ENCODE data around the gene TM4SF20. TPM values are rescaled to one million over a fixed set of nuclear protein-coding genes. Genes with fewer than 3 reads are reported as not detected.
A peak's percentile ranks its signal among the peaks of the same experiment; 100 is the strongest.
"Not testable (repeated sequence)": the region's sequence is repeated elsewhere in the genome, so short reads cannot be mapped to it uniquely, and the experiment has no call there.

The TM4SF20 gene
- total RNA-seq, 1 donor = 1.1 TPM

DNA sequence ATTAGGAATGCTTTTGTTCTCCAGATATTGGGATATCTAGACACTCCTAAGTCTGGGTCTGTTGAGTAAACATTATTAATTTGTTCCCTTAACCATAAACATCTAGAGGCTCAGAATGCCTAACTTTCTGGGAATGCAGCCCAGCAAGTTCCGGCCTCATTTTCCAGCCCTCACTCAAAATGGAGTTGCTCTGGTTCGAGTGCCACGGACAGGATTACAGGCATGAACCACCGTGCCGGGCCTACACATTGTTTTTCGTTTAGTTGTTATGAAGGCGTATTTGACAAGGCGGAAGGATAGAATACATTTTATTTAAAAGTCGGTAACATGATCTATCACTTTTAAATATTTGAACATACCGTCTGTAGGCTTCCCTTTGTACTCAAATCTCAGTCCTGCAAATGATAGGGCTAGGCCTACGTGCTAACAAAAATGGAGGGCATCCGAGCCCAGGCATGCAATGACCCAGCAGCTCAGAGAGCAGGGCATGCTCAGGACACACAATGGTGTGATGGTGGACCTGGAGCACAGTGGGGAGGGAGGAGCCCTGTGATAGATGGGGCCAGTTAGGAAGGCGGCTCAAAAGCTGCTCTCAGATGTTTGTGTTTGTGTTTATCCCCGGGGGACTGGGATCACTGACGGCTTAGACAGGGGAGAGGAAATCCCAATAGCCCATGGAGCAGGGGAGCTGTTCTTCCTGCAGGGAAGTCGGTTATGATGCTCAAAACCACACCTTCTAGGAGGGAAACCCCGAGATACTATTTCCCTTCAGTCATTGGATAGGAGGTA, 11.6 kb upstream of the TM4SF20 start:
- H3K36me3 ChIP-seq (ENCODE audit: insufficient read depth, low read length) = no peaks in the 10 kb centered on the region
- no peak overlapping the region for H3K4me3 ChIP-seq (ENCODE audit: insufficient read depth, low read length)
- H3K27ac ChIP-seq (ENCODE audit: low read depth, low read length) = no peak overlapping the region
- no peaks in the 10 kb centered on the region for H4K20me1 ChIP-seq (ENCODE audit: insufficient read depth, low read length)
- H3K9me3 ChIP-seq (ENCODE audit: low read depth, low read length) = no peaks in the 10 kb centered on the region
- DNase-seq (ENCODE audit: insufficient read length, low spot score, missing footprints) = no peak
- H3K27me3 ChIP-seq (ENCODE audit: insufficient read depth, low read length) = no peaks in the 10 kb centered on the region
- no peak overlapping the region for H3K4me2 ChIP-seq (ENCODE audit: insufficient read depth, low read length)
- peaks cover 8% of the 10 kb centered on the region for H3K4me1 ChIP-seq (ENCODE audit: insufficient read depth, low read length)
- TF ChIP-seq, protein P1, sequence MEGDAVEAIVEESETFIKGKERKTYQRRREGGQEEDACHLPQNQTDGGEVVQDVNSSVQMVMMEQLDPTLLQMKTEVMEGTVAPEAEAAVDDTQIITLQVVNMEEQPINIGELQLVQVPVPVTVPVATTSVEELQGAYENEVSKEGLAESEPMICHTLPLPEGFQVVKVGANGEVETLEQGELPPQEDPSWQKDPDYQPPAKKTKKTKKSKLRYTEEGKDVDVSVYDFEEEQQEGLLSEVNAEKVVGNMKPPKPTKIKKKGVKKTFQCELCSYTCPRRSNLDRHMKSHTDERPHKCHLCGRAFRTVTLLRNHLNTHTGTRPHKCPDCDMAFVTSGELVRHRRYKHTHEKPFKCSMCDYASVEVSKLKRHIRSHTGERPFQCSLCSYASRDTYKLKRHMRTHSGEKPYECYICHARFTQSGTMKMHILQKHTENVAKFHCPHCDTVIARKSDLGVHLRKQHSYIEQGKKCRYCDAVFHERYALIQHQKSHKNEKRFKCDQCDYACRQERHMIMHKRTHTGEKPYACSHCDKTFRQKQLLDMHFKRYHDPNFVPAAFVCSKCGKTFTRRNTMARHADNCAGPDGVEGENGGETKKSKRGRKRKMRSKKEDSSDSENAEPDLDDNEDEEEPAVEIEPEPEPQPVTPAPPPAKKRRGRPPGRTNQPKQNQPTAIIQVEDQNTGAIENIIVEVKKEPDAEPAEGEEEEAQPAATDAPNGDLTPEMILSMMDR (IDR thresholded peaks at IDR 0.05; ENCODE audit: extremely low read depth, low read depth, low read length) = no peak
- H3K79me2 ChIP-seq (ENCODE audit: insufficient read depth, low read length) = no peaks in the 10 kb centered on the region
- H2AFZ ChIP-seq (ENCODE audit: low read length) = no peak overlapping the region

DNA sequence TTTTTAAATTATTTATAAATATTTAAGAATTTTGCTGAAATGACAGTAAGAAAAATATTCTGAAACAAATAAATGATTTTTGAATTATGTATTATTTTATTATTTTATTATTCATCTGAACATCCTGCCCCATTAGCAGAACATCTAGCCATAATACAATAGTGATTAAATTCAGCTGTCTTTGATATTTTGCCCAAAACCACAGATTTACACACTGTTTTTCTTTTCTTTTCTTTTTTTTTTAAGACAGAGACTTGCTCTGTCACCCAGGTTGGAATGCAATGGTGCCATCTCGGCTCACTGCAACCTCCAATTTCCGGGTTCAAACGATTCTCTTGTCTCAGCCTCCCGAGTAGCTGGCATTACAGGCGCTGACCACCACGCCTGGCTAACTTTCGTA, 10.6 kb upstream of the TM4SF20 start:
- Histone ChIP-seq H3K4me3 (ENCODE audit: insufficient read depth, low read length) (no peak overlapping the region), H2AFZ (ENCODE audit: low read length) (no peak overlapping the region), H3K27ac (ENCODE audit: low read depth, low read length) (peak overlapping the region; percentile 91), H3K4me2 (ENCODE audit: insufficient read depth, low read length) (no peak overlapping the region), H3K9me3 (ENCODE audit: low read depth, low read length) (no peaks in the 10 kb centered on the region), H4K20me1 (ENCODE audit: insufficient read depth, low read length) (no peaks in the 10 kb centered on the region), H3K79me2 (ENCODE audit: insufficient read depth, low read length) (no peaks in the 10 kb centered on the region), H3K4me1 (ENCODE audit: insufficient read depth, low read length) (peaks cover 8% of the 10 kb centered on the region), H3K36me3 (ENCODE audit: insufficient read depth, low read length) (no peaks in the 10 kb centered on the region), H3K27me3 (ENCODE audit: insufficient read depth, low read length) (no peaks in the 10 kb centered on the region)
- no peak for DNase-seq (ENCODE audit: insufficient read length, low spot score, missing footprints)
- TF ChIP-seq, protein P1 (IDR thresholded peaks at IDR 0.05; ENCODE audit: extremely low read depth, low read depth, low read length) = no peak

DNA sequence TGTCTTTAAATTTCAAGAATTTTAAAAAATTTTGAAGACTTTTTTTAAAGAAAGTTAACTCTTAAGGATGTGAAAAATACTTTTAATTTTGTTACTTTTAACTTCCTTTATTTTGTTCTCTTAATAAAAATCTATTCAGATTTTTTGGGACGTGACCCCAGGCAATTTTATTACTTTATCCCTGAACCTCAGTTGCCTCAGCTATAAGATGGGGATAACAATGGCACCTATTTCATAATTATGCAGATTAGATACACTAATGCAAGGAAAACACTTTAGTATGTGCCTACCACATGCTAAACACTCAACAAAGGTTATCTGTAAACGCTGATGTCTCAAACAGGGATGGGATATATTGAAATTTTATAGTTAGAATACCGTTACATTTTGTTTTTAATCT, 10.1 kb upstream of the TM4SF20 start:
- Histone ChIP-seq H3K36me3 (ENCODE audit: insufficient read depth, low read length) (no peaks in the 10 kb centered on the region), H3K4me1 (ENCODE audit: insufficient read depth, low read length) (peaks cover 13% of the 10 kb centered on the region), H3K27me3 (ENCODE audit: insufficient read depth, low read length) (no peaks in the 10 kb centered on the region), H3K9me3 (ENCODE audit: low read depth, low read length) (no peaks in the 10 kb centered on the region), H3K4me2 (ENCODE audit: insufficient read depth, low read length) (peak overlapping the region; percentile 48), H2AFZ (ENCODE audit: low read length) (no peak overlapping the region), H3K4me3 (ENCODE audit: insufficient read depth, low read length) (no peak overlapping the region), H4K20me1 (ENCODE audit: insufficient read depth, low read length) (no peaks in the 10 kb centered on the region), H3K27ac (ENCODE audit: low read depth, low read length) (peak overlapping the region; percentile 91), H3K79me2 (ENCODE audit: insufficient read depth, low read length) (no peaks in the 10 kb centered on the region)
- TF ChIP-seq, protein P1 (IDR thresholded peaks at IDR 0.05; ENCODE audit: extremely low read depth, low read depth, low read length) = no peak
- no peak for DNase-seq (ENCODE audit: insufficient read length, low spot score, missing footprints)

DNA sequence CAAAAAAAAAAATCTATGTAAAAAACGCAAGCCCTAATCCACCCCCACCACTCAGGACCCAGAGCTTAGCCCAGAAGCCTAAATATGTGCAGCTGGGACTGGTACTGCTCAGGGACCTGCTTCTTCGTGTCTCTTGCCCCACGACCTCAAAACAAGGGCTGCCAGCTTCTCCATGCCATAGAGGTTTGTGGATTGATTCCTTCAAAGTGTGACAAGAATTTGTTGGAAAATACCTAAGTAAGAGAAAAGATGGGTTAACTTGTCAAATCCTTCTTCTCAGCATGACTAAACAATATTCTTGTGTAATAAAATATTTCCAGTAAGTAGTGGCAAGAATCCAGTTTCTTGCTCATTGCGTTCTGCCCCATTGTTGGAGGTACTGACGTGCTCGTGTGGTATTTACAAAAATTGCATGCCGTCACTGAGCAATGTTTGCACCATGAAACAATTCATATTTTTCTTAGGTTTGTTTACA, 9.5 kb upstream of the TM4SF20 start:
- H3K9me3 ChIP-seq (ENCODE audit: low read depth, low read length) = no peaks in the 10 kb centered on the region
- H3K27me3 ChIP-seq (ENCODE audit: insufficient read depth, low read length) = no peaks in the 10 kb centered on the region
- TF ChIP-seq, protein P1 (IDR thresholded peaks at IDR 0.05; ENCODE audit: extremely low read depth, low read depth, low read length) = no peak
- no peaks in the 10 kb centered on the region for H3K36me3 ChIP-seq (ENCODE audit: insufficient read depth, low read length)
- H3K79me2 ChIP-seq (ENCODE audit: insufficient read depth, low read length) = no peaks in the 10 kb centered on the region
- no peaks in the 10 kb centered on the region for H4K20me1 ChIP-seq (ENCODE audit: insufficient read depth, low read length)
- H3K27ac ChIP-seq (ENCODE audit: low read depth, low read length) = peak overlapping the region; percentile 91
- H3K4me2 ChIP-seq (ENCODE audit: insufficient read depth, low read length) = peak overlapping the region; percentile 48
- H2AFZ ChIP-seq (ENCODE audit: low read length) = no peak overlapping the region
- no peak overlapping the region for H3K4me3 ChIP-seq (ENCODE audit: insufficient read depth, low read length)
- H3K4me1 ChIP-seq (ENCODE audit: insufficient read depth, low read length) = peaks cover 15% of the 10 kb centered on the region
- peak; percentile 91 for DNase-seq (ENCODE audit: insufficient read length, low spot score, missing footprints)

DNA sequence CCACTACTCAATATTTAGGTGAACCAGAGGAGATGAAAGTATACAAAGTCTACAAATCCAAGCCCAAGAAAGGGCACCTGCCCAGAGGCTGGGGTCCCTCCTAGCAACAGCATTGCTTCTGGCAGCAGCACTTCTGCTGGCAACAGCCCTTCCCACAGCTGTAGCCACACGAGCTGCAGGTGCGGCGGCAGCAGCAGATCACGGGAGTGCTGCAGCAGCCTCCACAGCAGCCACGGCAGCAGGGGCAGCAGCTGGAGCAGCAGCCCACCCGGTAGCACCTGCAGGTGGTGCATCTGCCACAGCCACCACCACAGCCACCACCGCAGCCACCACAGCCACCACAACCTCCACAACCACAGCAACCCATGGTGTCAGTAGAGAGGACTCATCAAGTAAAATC, 8.5 kb upstream of the TM4SF20 start, which contains the start of gene SCYGR1:
Gene SCYGR1, minus strand, starts transcription at position 367 of the 400 bp plus-strand sequence. Its CDS starts 0 bp downstream, at position 367.
- Histone ChIP-seq H3K4me1 (ENCODE audit: insufficient read depth, low read length) (peaks cover 15% of the 10 kb centered on the region), H3K4me2 (ENCODE audit: insufficient read depth, low read length) (peak within 1 kb of the TSS; percentile 48), H3K27ac (ENCODE audit: low read depth, low read length) (peak within 1 kb of the TSS; percentile 91)
- not testable (repeated sequence) for H3K4me3 ChIP-seq (ENCODE audit: insufficient read depth, low read length); H2AFZ ChIP-seq (ENCODE audit: low read length); H3K27me3 ChIP-seq (ENCODE audit: insufficient read depth, low read length); H3K9me3 ChIP-seq (ENCODE audit: low read depth, low read length); H3K79me2 ChIP-seq (ENCODE audit: insufficient read depth, low read length); H4K20me1 ChIP-seq (ENCODE audit: insufficient read depth, low read length); H3K36me3 ChIP-seq (ENCODE audit: insufficient read depth, low read length); DNase-seq (ENCODE audit: insufficient read length, low spot score, missing footprints)
